Endothelial cell of umbilical vein (primary cell): ENCODE data around the gene KIFC1.

Experiments used
- EZH2 ChIP-seq: IDR thresholded peaks from 2 replicates; pipeline ENCODE4 v1.6.1; 2012; ENCODE audit warnings: borderline replicate concordance, low read depth, mild to moderate bottlenecking, moderate library complexity, low read length, inconsistent platforms; ENCODE audit not compliant: severe bottlenecking
- FOS ChIP-seq: IDR thresholded peaks from 2 replicates; pipeline ENCODE4 v1.6.1; 2011; ENCODE audit warnings: mild to moderate bottlenecking, low read length, moderate library complexity, borderline replicate concordance; ENCODE audit not compliant: insufficient read depth
- JUN ChIP-seq: IDR thresholded peaks from 2 replicates; pipeline ENCODE4 v1.6.1; 2011; ENCODE audit warnings: borderline replicate concordance, low read depth; ENCODE audit not compliant: insufficient read length, insufficient read depth
- MAX ChIP-seq: IDR thresholded peaks from 2 replicates; pipeline ENCODE4 v1.6.1; 2011; ENCODE audit not compliant: insufficient read depth, insufficient read length
- MYC ChIP-seq: IDR thresholded peaks from one replicate; pipeline ENCODE4 v1.6.1; 2011; ENCODE audit warnings: mild to moderate bottlenecking, low read depth, low read length
- POLR2A ChIP-seq: IDR thresholded peaks from 2 replicates; pipeline ENCODE4 v1.6.1; 2012; ENCODE audit warnings: low read depth, mild to moderate bottlenecking, control low read depth, low read length
- POLR2AphosphoS5 ChIP-seq: IDR thresholded peaks from 2 replicates; pipeline ENCODE4 v1.6.1; 2012; ENCODE audit warnings: low read depth, mild to moderate bottlenecking, control low read depth, low read length, moderate library complexity; ENCODE audit not compliant: insufficient read depth
- TF ChIP-seq, protein P1 (sequence below), 2 donors: IDR thresholded peaks; 1 replicate in 1 of 2; 2 replicates in 1 of 2; pipeline ENCODE4 v1.5.1; 2011; ENCODE audit warnings: low read length in 2 of 2, mild to moderate bottlenecking in 2 of 2, moderate library complexity in 2 of 2, control low read depth in 1 of 2, inconsistent platforms in 1 of 2, low read depth in 1 of 2; ENCODE audit not compliant: insufficient read depth in 1 of 2; ENCODE audit errors: extremely low read depth in 1 of 2

GRCh38 chr6:33375143-33375671 is 16.4 kb upstream of the KIFC1 start:
- TF ChIP-seq, protein P1, sequence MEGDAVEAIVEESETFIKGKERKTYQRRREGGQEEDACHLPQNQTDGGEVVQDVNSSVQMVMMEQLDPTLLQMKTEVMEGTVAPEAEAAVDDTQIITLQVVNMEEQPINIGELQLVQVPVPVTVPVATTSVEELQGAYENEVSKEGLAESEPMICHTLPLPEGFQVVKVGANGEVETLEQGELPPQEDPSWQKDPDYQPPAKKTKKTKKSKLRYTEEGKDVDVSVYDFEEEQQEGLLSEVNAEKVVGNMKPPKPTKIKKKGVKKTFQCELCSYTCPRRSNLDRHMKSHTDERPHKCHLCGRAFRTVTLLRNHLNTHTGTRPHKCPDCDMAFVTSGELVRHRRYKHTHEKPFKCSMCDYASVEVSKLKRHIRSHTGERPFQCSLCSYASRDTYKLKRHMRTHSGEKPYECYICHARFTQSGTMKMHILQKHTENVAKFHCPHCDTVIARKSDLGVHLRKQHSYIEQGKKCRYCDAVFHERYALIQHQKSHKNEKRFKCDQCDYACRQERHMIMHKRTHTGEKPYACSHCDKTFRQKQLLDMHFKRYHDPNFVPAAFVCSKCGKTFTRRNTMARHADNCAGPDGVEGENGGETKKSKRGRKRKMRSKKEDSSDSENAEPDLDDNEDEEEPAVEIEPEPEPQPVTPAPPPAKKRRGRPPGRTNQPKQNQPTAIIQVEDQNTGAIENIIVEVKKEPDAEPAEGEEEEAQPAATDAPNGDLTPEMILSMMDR (IDR thresholded peaks at IDR 0.05; ENCODE audit: extremely low read depth in 1 of 2, insufficient read depth in 1 of 2, low read depth in 1 of 2, low read length in 2 of 2): no peak
- TF ChIP-seq EZH2 (no peak), MYC (no peak), JUN (no peak), POLR2A (no peak), POLR2AphosphoS5 (no peak), MAX (no peak), FOS (no peak)
